ENCODE data around the gene HPS3.
A peak's percentile ranks its signal among the peaks of the same experiment; 100 is the strongest.

Gene HPS3

GRCh38 chr3:149129326-149130205 lies at the start of gene HPS3:
Gene HPS3 (plus strand): TSS chr3:149129638. CDS start chr3:149129724, 86 bp downstream.
- no peak for TF ChIP-seq CTCF (IDR thresholded peaks at IDR 0.05; ENCODE audit: low read depth, low read length)
- peak within 1 kb of the TSS; percentile 86 for H3K4me3 ChIP-seq (ENCODE audit: low read depth, low read length)

GRCh38 chr3:149080011-149080698 lies 49.3 kb upstream of the HPS3 start:
- no peak overlapping the region for H3K4me3 ChIP-seq (ENCODE audit: low read depth, low read length)
- TF ChIP-seq CTCF (IDR thresholded peaks at IDR 0.05; ENCODE audit: low read depth, low read length): no peak

- no peak for TF ChIP-seq CTCF (IDR thresholded peaks at IDR 0.05; ENCODE audit: low read depth, low read length)
- no peak overlapping the region for H3K4me3 ChIP-seq (ENCODE audit: low read depth, low read length)
Measured at GRCh38 chr3:149080699-149081091, 48.7 kb upstream of the HPS3 start.

- no peak overlapping the region for H3K4me3 ChIP-seq (ENCODE audit: low read depth, low read length)
- TF ChIP-seq CTCF (IDR thresholded peaks at IDR 0.05; ENCODE audit: low read depth, low read length): no peak
Measured at GRCh38 chr3:149081772-149082171, 47.7 kb upstream of the HPS3 start.

GRCh38 chr3:149085828-149086231 lies 43.6 kb upstream of the HPS3 start:
- no peak for TF ChIP-seq CTCF (IDR thresholded peaks at IDR 0.05; ENCODE audit: low read depth, low read length)

GRCh38 chr3:149086232-149086988 lies 43.0 kb upstream of the HPS3 start, which contains the start of gene HLTF:
Gene HLTF (minus strand): TSS chr3:149086533. CDS start chr3:149086336, 197 bp downstream.
- H3K4me3 ChIP-seq (ENCODE audit: low read depth, low read length): peak within 1 kb of the TSS; percentile 91
- no peak for TF ChIP-seq CTCF (IDR thresholded peaks at IDR 0.05; ENCODE audit: low read depth, low read length)

More at GRCh38 chr3:149085828-149086231, 43.6 kb upstream of the HPS3 start:
- peak overlapping the region; percentile 91 for H3K4me3 ChIP-seq (ENCODE audit: low read depth, low read length)

All from WI38 (cell line).